Endothelial cell (in vitro differentiated cells): ENCODE measurements around the gene VWF. TPM values are rescaled to one million over a fixed set of nuclear protein-coding genes. Genes with fewer than 3 reads are reported as not detected.
"Not testable (repeated sequence)": the region's sequence is repeated elsewhere in the genome, so short reads cannot be mapped to it uniquely, and the experiment has no call there.

ENCODE experiments used
- DNase-seq: peaks from one replicate; pipeline ENCODE4 v3.0.0; 2021; ENCODE audit warnings: low spot score
- H3K27ac Mint-ChIP-seq: one replicate; pipeline ENCODE4 v1.8.0; 2021; ENCODE audit warnings: mixed read lengths, inconsistent platforms; ENCODE audit not compliant: unreplicated experiment
- H3K27me3 Mint-ChIP-seq: one replicate; pipeline ENCODE4 v1.8.0; 2021; ENCODE audit warnings: mild to moderate bottlenecking, moderate library complexity, mixed read lengths, inconsistent platforms; ENCODE audit not compliant: unreplicated experiment
- H3K36me3 Mint-ChIP-seq: one replicate; pipeline ENCODE4 v1.8.0; 2021; ENCODE audit warnings: mild to moderate bottlenecking, low read depth, mixed read lengths, inconsistent platforms; ENCODE audit not compliant: unreplicated experiment
- H3K4me1 Mint-ChIP-seq: one replicate; pipeline ENCODE4 v1.8.0; 2021; ENCODE audit warnings: mild to moderate bottlenecking, mixed read lengths, inconsistent platforms; ENCODE audit not compliant: unreplicated experiment
- H3K4me3 Mint-ChIP-seq: one replicate; pipeline ENCODE4 v1.8.0; 2021; ENCODE audit warnings: mild to moderate bottlenecking, mixed read lengths, inconsistent platforms; ENCODE audit not compliant: unreplicated experiment
- H3K9me3 Mint-ChIP-seq: one replicate; pipeline ENCODE4 v1.8.0; 2021; ENCODE audit warnings: mixed read lengths, inconsistent platforms; ENCODE audit not compliant: unreplicated experiment
- total RNA-seq: library from RNA; stranded (reverse); fragmentation: NEBNext Ultra II Directional; extraction: Animal tissue kit (Norgen Biotek cat#: 25700); gene quantifications from one replicate; pipeline ENCODE4 v1.2.1, GENCODE V29; 2021; ENCODE audit not compliant: unreplicated experiment
- TF ChIP-seq, protein P1 (sequence below): fragments of 200-600 bp; sonication (generic); IDR thresholded peaks from one replicate; pipeline ENCODE4 v1.5.0; 2021; ENCODE audit warnings: antibody characterized with exemption; ENCODE audit not compliant: unreplicated experiment

The VWF gene
- total RNA-seq, 1 donor from 2014 or later, result 56.0 TPM

DNA sequence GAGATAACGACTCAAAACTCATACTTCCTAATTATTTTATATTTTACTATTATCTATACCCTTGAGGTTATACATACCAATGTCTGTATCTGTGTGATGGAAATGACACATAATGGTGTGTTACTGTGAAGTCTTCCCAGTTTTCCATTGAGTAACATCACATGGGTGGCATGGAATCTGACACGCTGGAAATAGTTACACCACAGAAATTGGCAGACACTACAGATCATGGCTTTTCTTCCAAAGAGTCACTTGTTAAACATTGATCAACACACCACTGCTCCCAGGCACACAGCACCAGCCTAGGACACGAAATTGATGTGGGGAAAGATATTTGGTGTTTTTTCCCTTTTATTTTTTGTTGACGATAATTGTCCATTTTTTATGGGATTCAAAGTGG lies 33.0 kb upstream of the VWF start:
- no peak for DNase-seq
- Mint-ChIP-seq H3K4me1 (peaks cover 25% of the 10 kb centered on the region), H3K9me3 (no peaks in the 10 kb centered on the region), H3K27ac (no peak overlapping the region), H3K4me3 (no peak overlapping the region), H3K36me3 (peaks cover 4% of the 10 kb centered on the region), H3K27me3 (peaks cover 13% of the 10 kb centered on the region)
- TF ChIP-seq, protein P1, sequence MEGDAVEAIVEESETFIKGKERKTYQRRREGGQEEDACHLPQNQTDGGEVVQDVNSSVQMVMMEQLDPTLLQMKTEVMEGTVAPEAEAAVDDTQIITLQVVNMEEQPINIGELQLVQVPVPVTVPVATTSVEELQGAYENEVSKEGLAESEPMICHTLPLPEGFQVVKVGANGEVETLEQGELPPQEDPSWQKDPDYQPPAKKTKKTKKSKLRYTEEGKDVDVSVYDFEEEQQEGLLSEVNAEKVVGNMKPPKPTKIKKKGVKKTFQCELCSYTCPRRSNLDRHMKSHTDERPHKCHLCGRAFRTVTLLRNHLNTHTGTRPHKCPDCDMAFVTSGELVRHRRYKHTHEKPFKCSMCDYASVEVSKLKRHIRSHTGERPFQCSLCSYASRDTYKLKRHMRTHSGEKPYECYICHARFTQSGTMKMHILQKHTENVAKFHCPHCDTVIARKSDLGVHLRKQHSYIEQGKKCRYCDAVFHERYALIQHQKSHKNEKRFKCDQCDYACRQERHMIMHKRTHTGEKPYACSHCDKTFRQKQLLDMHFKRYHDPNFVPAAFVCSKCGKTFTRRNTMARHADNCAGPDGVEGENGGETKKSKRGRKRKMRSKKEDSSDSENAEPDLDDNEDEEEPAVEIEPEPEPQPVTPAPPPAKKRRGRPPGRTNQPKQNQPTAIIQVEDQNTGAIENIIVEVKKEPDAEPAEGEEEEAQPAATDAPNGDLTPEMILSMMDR, result no peak

DNA sequence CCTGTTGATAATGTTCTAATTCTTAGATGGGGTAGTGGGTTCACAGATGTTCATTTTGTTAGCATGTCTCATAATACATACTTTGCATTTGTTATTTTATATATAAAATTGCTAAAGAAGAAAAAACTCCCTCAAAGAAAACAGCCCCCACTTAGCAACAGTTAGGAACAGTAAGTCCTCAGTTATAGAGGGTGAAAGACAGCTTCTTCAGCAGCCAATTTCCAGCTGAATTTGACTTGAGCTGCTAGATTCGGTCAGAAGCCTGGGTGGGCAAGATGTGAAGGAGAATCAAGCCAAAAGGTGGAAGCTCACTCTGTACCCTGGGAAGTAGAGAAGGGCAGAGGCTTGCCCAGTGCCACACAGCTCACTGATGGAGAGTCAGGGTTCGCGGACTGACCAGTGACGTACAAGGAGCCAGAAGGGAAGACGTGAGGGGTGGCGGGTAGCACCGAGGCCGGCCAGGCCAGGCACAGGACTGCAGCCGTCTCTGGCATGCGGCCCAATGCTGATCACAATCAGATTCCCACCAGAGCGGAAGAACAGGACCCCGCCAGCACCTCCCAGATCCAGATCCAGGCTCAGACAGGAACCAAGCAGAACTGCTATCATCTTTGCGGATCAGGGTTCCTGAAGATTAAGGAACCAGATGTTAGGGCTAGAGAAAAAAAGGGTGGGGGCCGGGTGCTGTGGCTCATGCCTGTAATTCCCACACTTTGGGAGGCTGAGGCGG lies 30.4 kb upstream of the VWF start:
- H3K4me3 Mint-ChIP-seq, result no peak overlapping the region
- DNase-seq, result no peak
- no peak overlapping the region for H3K27ac Mint-ChIP-seq
- TF ChIP-seq, protein P1, result no peak
- peaks cover 21% of the 10 kb centered on the region for H3K4me1 Mint-ChIP-seq
- peaks cover 7% of the 10 kb centered on the region for H3K27me3 Mint-ChIP-seq
- no peaks in the 10 kb centered on the region for H3K9me3 Mint-ChIP-seq
- H3K36me3 Mint-ChIP-seq, result peaks cover 4% of the 10 kb centered on the region

DNA sequence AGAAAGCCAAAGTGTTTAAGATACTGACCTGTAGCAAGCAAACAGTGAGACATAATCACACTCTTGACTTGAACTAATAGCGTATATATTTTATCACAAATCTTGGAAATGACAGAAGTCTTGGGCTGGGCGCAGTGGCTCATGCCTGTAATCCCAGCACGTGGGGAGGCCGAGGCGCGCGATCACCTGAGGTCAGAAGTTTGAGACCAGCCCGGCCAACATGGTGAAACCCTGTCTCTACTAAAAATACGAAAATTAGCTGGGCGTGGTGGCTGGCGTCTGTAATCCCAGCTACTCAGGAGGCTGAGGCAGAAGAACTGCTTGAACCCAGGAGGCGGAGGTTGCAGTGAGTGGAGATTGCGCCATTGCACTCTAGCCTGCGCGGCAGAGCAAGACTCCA lies 24.3 kb upstream of the VWF start:
- peaks cover 18% of the 10 kb centered on the region for H3K4me1 Mint-ChIP-seq
- not testable (repeated sequence) for H3K4me3 Mint-ChIP-seq, H3K9me3 Mint-ChIP-seq, H3K27me3 Mint-ChIP-seq, DNase-seq, H3K36me3 Mint-ChIP-seq, H3K27ac Mint-ChIP-seq

DNA sequence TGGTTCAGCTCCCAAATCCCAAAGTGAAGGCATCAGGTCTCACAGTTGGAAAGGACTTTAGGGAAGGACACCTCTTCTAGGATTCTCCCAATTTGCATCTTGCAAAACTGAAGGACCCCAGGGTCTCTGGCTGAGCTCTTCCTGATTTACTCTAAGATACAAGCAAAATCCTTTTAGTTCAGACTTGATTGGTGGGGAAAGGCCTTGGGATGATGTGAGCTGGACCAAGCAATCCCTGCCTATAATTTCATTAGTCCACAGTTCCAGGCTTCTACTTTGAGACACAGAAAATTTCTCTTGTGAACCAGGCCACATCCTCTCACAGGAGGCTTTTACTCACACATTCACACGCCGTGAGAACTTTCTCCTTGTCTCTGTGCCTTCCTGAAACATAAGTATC lies 23.6 kb upstream of the VWF start:
- no peak overlapping the region for H3K27ac Mint-ChIP-seq
- no peak overlapping the region for H3K4me3 Mint-ChIP-seq
- TF ChIP-seq, protein P1, result no peak
- H3K9me3 Mint-ChIP-seq, result no peaks in the 10 kb centered on the region
- no peaks in the 10 kb centered on the region for H3K36me3 Mint-ChIP-seq
- no peaks in the 10 kb centered on the region for H3K27me3 Mint-ChIP-seq
- DNase-seq, result no peak
- H3K4me1 Mint-ChIP-seq, result peaks cover 18% of the 10 kb centered on the region

DNA sequence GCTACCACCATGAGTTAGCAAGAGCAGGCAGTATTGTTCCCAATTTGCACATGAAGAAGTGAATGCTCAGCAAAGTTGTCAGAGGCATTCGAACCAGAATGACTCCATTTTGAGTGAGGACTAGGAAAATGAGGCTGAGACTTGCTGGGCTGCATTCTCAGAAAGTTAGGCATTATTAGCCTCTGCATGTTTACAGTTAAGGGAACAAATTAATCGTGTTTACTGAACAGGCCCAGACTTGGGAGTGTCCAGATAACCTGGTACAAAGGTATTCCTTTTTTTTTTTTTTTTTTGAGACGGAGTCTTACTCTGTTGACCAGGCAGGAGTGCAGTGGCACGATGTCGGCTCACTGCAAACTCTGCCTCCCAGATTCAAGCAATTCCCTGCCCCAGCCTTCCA lies 22.5 kb upstream of the VWF start:
- DNase-seq, result no peak
- no peak overlapping the region for H3K4me3 Mint-ChIP-seq
- H3K36me3 Mint-ChIP-seq, result no peaks in the 10 kb centered on the region
- TF ChIP-seq, protein P1, result no peak
- H3K27ac Mint-ChIP-seq, result no peak overlapping the region
- H3K27me3 Mint-ChIP-seq, result no peaks in the 10 kb centered on the region
- no peaks in the 10 kb centered on the region for H3K9me3 Mint-ChIP-seq
- H3K4me1 Mint-ChIP-seq, result peaks cover 20% of the 10 kb centered on the region
